Calu3 (cell line): Measurements from ENCODE around the gene MLLT10. TPM values are rescaled to one million over a fixed set of nuclear protein-coding genes. Genes with fewer than 3 reads are reported as not detected.

Source experiments
- BruUV-seq: library from RNA; stranded (reverse); fragments of 400-500 nt; replicated peaks from 2 replicates; lab custom pipeline; 2021; lab: Mats Ljungman, UMichigan
- CTCF ChIA-PET: fragments of 300-600 bp; sonication (Branson Sonifier 250); formaldehyde crosslinking; loops from one replicate; lab custom pipeline; 2022; ENCODE audit warnings: antibody characterized with exemption; lab: Charles Lee
- DNase-seq: peaks from one replicate; pipeline ENCODE4 v3.0.0; 2022
- H3K27ac Mint-ChIP-seq: one replicate; pipeline ENCODE4 v1.8.0; 2022; ENCODE audit warnings: mixed read lengths; ENCODE audit not compliant: unreplicated experiment
- H3K27me3 Mint-ChIP-seq: one replicate; pipeline ENCODE4 v1.8.0; 2022; ENCODE audit warnings: mixed read lengths; ENCODE audit not compliant: unreplicated experiment
- H3K36me3 Mint-ChIP-seq: one replicate; pipeline ENCODE4 v1.8.0; 2022; ENCODE audit warnings: mild to moderate bottlenecking, moderate library complexity, mixed read lengths; ENCODE audit not compliant: insufficient read depth, unreplicated experiment
- H3K4me1 Mint-ChIP-seq: one replicate; pipeline ENCODE4 v1.8.0; 2022; ENCODE audit warnings: mild to moderate bottlenecking, low read depth, mixed read lengths; ENCODE audit not compliant: unreplicated experiment
- H3K4me3 Mint-ChIP-seq: one replicate; pipeline ENCODE4 v1.8.0; 2022; ENCODE audit warnings: mild to moderate bottlenecking, low read depth, moderate library complexity, mixed read lengths; ENCODE audit not compliant: unreplicated experiment
- H3K9me3 Mint-ChIP-seq: one replicate; pipeline ENCODE4 v1.8.0; 2022; ENCODE audit warnings: low read depth, mixed read lengths; ENCODE audit not compliant: unreplicated experiment
- CTCF ChIP-seq: fragments of 200-600 bp; IDR thresholded peaks from one replicate; pipeline ENCODE4 v1.8.0; 2022; ENCODE audit warnings: antibody characterized with exemption; ENCODE audit not compliant: unreplicated experiment
- intact Hi-C: fragments of 100-400 bp; cut with micrococcal nuclease; formaldehyde crosslinking; loops from one replicate; pipeline ENCODE4 v1.10.0; 2022; ENCODE audit not compliant: unreplicated experiment
- total RNA-seq: library from RNA; stranded (reverse); gene quantifications from 2 replicates; pipeline ENCODE4 v1.2.3, GENCODE V29; 2022

Gene MLLT10
- total RNA-seq, 1 experiment from 2014 or later: 34.7 TPM

GRCh38 chr10:21733710-21734109 lies 199.7 kb downstream of the MLLT10 start:
- no peak overlapping the region for H3K27ac Mint-ChIP-seq
- DNase-seq: no peak
- no peaks in the 10 kb centered on the region for H3K4me1 Mint-ChIP-seq
- TF ChIP-seq CTCF: no peak
- intact Hi-C loops: no loop called here
- no TSS peak for BruUV-seq
- CTCF ChIA-PET: no interaction called here
- peaks cover 15% of the 10 kb centered on the region for H3K36me3 Mint-ChIP-seq
- no peak overlapping the region for H3K4me3 Mint-ChIP-seq
- no peaks in the 10 kb centered on the region for H3K9me3 Mint-ChIP-seq
- H3K27me3 Mint-ChIP-seq: no peaks in the 10 kb centered on the region

- H3K27ac Mint-ChIP-seq: no peak overlapping the region
- no TSS peak for BruUV-seq
- peaks cover 20% of the 10 kb centered on the region for H3K36me3 Mint-ChIP-seq
- no peaks in the 10 kb centered on the region for H3K27me3 Mint-ChIP-seq
- intact Hi-C loops: no loop called here
- no peak overlapping the region for H3K4me3 Mint-ChIP-seq
- CTCF ChIA-PET: no interaction called here
- no peaks in the 10 kb centered on the region for H3K4me1 Mint-ChIP-seq
- no peak for TF ChIP-seq CTCF
- no peak for DNase-seq
- H3K9me3 Mint-ChIP-seq: no peaks in the 10 kb centered on the region
Observed at GRCh38 chr10:21737106-21737505, 203.1 kb downstream of the MLLT10 start.

- intact Hi-C loops: no loop called here
- H3K4me3 Mint-ChIP-seq: no peak overlapping the region
Observed at GRCh38 chr10:21740989-21741388, 207.0 kb downstream of the MLLT10 start.

GRCh38 chr10:21742740-21743412 lies 208.8 kb downstream of the MLLT10 start:
- H3K36me3 Mint-ChIP-seq: peaks cover 13% of the 10 kb centered on the region
- intact Hi-C loops: no loop called here
- no TSS peak for BruUV-seq
- CTCF ChIA-PET: interaction anchor here (0.5 to 0.9 kb wide), 2 partner anchors 18 to 52 kb away, joined by 4 read pairs; no protein-coding TSS in a partner anchor
- no peak overlapping the region for H3K4me3 Mint-ChIP-seq
- no peak for DNase-seq
- H3K27ac Mint-ChIP-seq: no peak overlapping the region
- no peaks in the 10 kb centered on the region for H3K27me3 Mint-ChIP-seq
- no peaks in the 10 kb centered on the region for H3K9me3 Mint-ChIP-seq
- peaks cover 7% of the 10 kb centered on the region for H3K4me1 Mint-ChIP-seq
- no peak for TF ChIP-seq CTCF

More at GRCh38 chr10:21740989-21741388, 207.0 kb downstream of the MLLT10 start:
- no peak for DNase-seq
- CTCF ChIA-PET: no interaction called here
- H3K27me3 Mint-ChIP-seq: no peaks in the 10 kb centered on the region
- TF ChIP-seq CTCF: no peak
- peaks cover 7% of the 10 kb centered on the region for H3K4me1 Mint-ChIP-seq
- peaks cover 13% of the 10 kb centered on the region for H3K36me3 Mint-ChIP-seq
- H3K27ac Mint-ChIP-seq: no peak overlapping the region
- H3K9me3 Mint-ChIP-seq: no peaks in the 10 kb centered on the region
- BruUV-seq: no TSS peak
